Measurements from ENCODE around the gene SAP30L. TPM values are rescaled to one million over a fixed set of nuclear protein-coding genes. Genes with fewer than 3 reads are reported as not detected.

SAP30L gene
- total RNA-seq, 4 donors from 2014 or later, result 36.7 to 69.6 (median 39.3) TPM

DNA sequence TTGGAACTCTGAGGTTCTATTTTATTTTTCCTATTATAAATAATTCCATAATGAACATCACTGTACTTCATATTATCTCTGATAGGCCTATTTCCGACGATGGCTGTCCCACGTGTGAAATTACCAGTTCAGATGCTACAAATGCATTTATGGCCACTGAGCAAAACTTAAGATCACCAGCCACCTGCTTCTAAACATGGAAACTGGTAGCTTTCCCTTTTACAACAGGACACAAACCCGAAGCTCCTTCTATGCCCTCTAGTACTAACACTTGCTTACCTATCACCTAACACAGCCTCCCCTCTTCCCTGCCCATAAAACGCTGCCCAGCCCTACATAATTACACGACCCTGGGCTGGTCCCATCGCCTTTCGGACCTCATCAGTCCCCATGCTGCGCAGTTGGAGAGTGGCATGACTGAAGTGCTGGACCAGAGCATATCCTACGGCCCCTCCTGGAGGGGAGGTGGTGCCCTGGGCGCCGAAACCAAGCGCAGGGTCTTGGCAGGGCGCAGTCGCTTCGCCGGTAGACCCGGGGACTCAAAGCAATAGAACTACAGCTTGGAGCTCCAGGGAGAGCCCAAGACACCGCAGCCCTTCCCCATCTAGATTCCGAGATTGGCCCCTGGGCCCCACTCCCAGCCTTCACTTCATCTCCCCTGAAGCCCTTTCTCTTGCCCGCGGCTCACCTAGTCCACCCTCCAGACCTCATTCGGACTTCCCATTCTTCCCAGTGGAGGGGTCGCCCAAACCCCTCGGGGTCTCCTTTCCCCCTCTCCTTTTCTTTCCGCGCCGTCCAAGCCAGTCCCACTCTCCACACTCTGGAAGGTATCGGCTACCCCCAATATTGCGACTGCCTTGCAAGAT is 1.0 kb upstream of the SAP30L start:
- no peaks in the 10 kb centered on the region for H3K9me3 ChIP-seq
- TF ChIP-seq POLR2A (IDR thresholded peaks at IDR 0.05), result no peak
- TF ChIP-seq, protein P1, sequence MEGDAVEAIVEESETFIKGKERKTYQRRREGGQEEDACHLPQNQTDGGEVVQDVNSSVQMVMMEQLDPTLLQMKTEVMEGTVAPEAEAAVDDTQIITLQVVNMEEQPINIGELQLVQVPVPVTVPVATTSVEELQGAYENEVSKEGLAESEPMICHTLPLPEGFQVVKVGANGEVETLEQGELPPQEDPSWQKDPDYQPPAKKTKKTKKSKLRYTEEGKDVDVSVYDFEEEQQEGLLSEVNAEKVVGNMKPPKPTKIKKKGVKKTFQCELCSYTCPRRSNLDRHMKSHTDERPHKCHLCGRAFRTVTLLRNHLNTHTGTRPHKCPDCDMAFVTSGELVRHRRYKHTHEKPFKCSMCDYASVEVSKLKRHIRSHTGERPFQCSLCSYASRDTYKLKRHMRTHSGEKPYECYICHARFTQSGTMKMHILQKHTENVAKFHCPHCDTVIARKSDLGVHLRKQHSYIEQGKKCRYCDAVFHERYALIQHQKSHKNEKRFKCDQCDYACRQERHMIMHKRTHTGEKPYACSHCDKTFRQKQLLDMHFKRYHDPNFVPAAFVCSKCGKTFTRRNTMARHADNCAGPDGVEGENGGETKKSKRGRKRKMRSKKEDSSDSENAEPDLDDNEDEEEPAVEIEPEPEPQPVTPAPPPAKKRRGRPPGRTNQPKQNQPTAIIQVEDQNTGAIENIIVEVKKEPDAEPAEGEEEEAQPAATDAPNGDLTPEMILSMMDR (IDR thresholded peaks at IDR 0.05), result no peak
- peak overlapping the region; percentile 85 to 100 (median 96) for H3K4me3 ChIP-seq
- H3K36me3 ChIP-seq, result peaks cover 0 to 28% (median 0%) of the 10 kb centered on the region in 3 donors
- DNase-seq, result peak; percentile 17 to 57 (median 49)
- peaks cover 0 to 30% (median 2%) of the 10 kb centered on the region in 4 donors for H3K4me1 ChIP-seq
- no peaks in the 10 kb centered on the region for H3K27me3 ChIP-seq
- H3K27ac ChIP-seq, result peak overlapping the region; percentile 74 to 90 (median 84)

DNA sequence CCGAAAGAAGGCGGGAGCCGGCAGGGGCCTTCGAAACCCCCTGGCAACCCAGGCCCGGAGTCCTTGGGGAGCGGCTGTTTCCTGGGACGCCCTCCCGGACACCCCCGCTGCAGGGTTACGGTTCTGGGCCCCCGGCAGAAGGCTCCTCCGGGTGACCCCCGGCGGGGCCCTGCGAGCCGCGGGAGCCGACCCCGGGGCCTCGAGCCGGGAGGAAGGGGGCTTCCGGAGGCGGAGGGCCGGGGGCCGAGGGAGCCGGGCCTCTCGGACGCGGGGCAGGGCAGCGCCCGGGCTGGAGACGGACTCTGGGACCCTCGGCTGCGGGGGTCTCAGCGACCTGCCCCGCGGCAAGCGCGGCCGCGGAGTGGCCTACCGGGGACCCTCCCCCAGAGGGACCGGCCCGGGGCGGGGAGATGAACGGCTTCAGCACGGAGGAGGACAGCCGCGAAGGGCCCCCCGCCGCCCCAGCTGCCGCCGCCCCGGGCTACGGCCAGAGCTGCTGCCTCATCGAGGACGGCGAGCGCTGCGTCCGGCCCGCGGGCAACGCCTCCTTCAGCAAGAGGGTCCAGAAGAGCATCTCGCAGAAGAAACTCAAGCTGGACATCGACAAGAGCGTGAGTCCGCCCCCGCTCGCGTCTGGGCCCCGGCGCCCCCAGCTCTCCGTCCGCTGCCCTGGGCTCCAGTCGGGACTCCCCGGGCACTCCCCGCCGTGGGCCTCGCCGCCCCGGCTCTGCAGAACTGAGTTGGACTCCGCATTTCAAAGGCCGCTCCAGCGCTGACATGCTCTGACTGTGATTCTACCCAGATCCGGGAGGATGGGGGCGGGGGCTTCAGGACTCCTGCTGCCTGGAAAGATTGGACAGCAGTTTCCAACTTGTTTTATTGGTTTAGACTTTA is 645 bp downstream of the SAP30L start:
- TF ChIP-seq, protein P1 (IDR thresholded peaks at IDR 0.05), result no peak
- no peak for TF ChIP-seq POLR2A (IDR thresholded peaks at IDR 0.05)
- peak overlapping the region; percentile 74 to 90 (median 84) for H3K27ac ChIP-seq
- H3K27me3 ChIP-seq, result no peaks in the 10 kb centered on the region
- H3K36me3 ChIP-seq, result peaks cover 0 to 18% (median 0%) of the 10 kb centered on the region in 3 donors
- peak overlapping the region; percentile 85 to 100 (median 96) for H3K4me3 ChIP-seq
- H3K4me1 ChIP-seq, result peaks cover 0 to 30% (median 2%) of the 10 kb centered on the region in 4 donors
- H3K9me3 ChIP-seq, result no peaks in the 10 kb centered on the region
- DNase-seq, result peak; percentile 42 to 78 (median 76)

DNA sequence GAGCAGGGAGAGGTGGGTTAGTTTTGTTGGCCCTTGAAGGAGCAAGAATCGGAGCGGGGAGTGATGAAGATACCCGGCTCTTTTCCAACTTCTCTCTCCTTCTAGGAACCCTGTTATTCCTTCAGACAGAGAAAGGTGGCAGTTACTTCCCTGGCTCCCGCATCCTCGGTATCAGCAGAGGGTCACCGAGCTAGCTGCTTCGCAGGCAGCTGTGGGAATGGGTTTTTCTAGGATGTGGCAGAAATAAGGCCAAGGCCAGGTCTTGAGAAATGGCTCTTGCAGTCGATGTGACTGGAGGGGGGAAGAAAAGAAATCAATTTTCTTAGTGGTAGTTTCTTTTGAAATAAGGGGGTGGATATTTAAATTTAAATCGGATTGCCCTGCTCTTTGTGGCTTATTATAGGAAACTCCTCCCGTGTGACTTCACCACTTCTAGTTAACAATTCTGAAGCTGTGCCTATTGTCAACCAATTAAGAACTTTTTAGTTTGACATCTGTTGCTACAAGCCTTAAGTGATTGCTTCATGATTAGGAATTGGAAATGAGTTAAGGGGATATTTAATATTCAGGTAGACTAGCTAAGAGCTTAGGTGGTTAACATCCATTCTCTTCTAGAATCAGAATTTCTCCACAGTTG is 1.4 kb downstream of the SAP30L start:
- peaks cover 0 to 18% (median 0%) of the 10 kb centered on the region in 3 donors for H3K36me3 ChIP-seq
- peak overlapping the region; percentile 85 to 100 (median 96) for H3K4me3 ChIP-seq
- peak overlapping the region in 3 of 4 donors; percentile 79 to 90 (median 88) for H3K27ac ChIP-seq
- H3K9me3 ChIP-seq, result no peaks in the 10 kb centered on the region
- peaks cover 0 to 30% (median 2%) of the 10 kb centered on the region in 4 donors for H3K4me1 ChIP-seq
- TF ChIP-seq, protein P1 (IDR thresholded peaks at IDR 0.05), result no peak
- no peak for TF ChIP-seq POLR2A (IDR thresholded peaks at IDR 0.05)
- no peaks in the 10 kb centered on the region for H3K27me3 ChIP-seq
- no peak for DNase-seq

DNA sequence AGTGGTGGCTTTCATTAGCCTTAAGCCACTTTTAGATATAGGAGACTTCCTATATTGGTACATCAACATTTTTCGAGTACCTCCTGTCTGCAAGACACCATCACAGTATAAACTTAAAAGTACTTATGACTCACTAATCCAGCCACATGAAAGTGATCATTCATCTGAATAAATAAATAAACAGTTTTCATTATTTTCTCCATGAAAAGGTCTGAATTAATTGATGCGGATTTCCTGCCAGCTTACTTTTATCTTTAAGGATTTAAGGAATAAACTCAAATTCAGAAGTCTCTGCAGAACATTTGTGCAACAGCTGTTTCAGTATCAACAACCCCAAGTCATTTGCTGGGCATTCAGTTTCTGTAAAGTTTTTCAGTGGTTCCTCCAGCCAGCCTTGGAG is 4.0 kb downstream of the SAP30L start:
- Histone ChIP-seq H3K4me1 (peaks cover 0 to 26% (median 2%) of the 10 kb centered on the region in 4 donors), H3K27me3 (no peaks in the 10 kb centered on the region), H3K9me3 (no peaks in the 10 kb centered on the region), H3K36me3 (peaks cover 0 to 40% (median 0%) of the 10 kb centered on the region in 3 donors), H3K4me3 (no peak overlapping the region), H3K27ac (no peak overlapping the region)
- no peak for DNase-seq
- TF ChIP-seq, protein P1 (IDR thresholded peaks at IDR 0.05), result no peak
- no peak for TF ChIP-seq POLR2A (IDR thresholded peaks at IDR 0.05)

- no peak for DNase-seq
Measured at GRCh38 chr5:154451957-154452356, 6.2 kb downstream of the SAP30L start.

More at GRCh38 chr5:154451957-154452356, 6.2 kb downstream of the SAP30L start:
- H3K9me3 ChIP-seq, result no peaks in the 10 kb centered on the region
- TF ChIP-seq, protein P1 (IDR thresholded peaks at IDR 0.05), result no peak
- TF ChIP-seq POLR2A (IDR thresholded peaks at IDR 0.05), result no peak
- no peak overlapping the region for H3K27ac ChIP-seq
- no peaks in the 10 kb centered on the region for H3K27me3 ChIP-seq
- H3K4me3 ChIP-seq, result no peak overlapping the region
- peaks cover 0 to 61% (median 0%) of the 10 kb centered on the region in 3 donors for H3K36me3 ChIP-seq
- peaks cover 0 to 24% (median 2%) of the 10 kb centered on the region in 4 donors for H3K4me1 ChIP-seq

Measured in Peyer's patch (tissue), 4 donors.